Osteocyte (in vitro differentiated cells): ENCODE results near the gene RABGGTA. TPM values are rescaled to one million over a fixed set of nuclear protein-coding genes. Genes with fewer than 3 reads are reported as not detected.
A peak's percentile ranks its signal among the peaks of the same experiment; 100 is the strongest.

Experiments used
- DNase-seq: peaks from one replicate; pipeline ENCODE4 v3.0.0; 2021; ENCODE audit warnings: mixed read lengths; ENCODE audit not compliant: unreplicated experiment; ENCODE audit errors: extremely low spot score
- H3K27ac Mint-ChIP-seq: one replicate; pipeline ENCODE4 v1.8.0; 2021; ENCODE audit warnings: mild to moderate bottlenecking, mixed read lengths; ENCODE audit not compliant: unreplicated experiment
- H3K27me3 Mint-ChIP-seq: one replicate; pipeline ENCODE4 v1.8.0; 2021; ENCODE audit warnings: mixed read lengths; ENCODE audit not compliant: unreplicated experiment
- H3K36me3 Mint-ChIP-seq: one replicate; pipeline ENCODE4 v1.8.0; 2021; ENCODE audit warnings: mixed read lengths; ENCODE audit not compliant: unreplicated experiment
- H3K4me1 Mint-ChIP-seq: one replicate; pipeline ENCODE4 v1.8.0; 2021; ENCODE audit warnings: mixed read lengths; ENCODE audit not compliant: unreplicated experiment
- H3K4me3 Mint-ChIP-seq: one replicate; pipeline ENCODE4 v1.8.0; 2021; ENCODE audit warnings: mild to moderate bottlenecking, moderate library complexity, mixed read lengths; ENCODE audit not compliant: unreplicated experiment
- H3K9me3 Mint-ChIP-seq: one replicate; pipeline ENCODE4 v1.8.0; 2021; ENCODE audit warnings: mixed read lengths; ENCODE audit not compliant: unreplicated experiment
- CTCF ChIP-seq: fragments of 200-600 bp; sonication (generic); IDR thresholded peaks from 2 replicates; pipeline ENCODE4 v1.5.0; 2021; ENCODE audit warnings: antibody characterized with exemption, mild to moderate bottlenecking, moderate library complexity
- total RNA-seq: library from RNA; stranded (reverse); gene quantifications from 2 replicates; pipeline ENCODE4 v1.2.1, GENCODE V29; 2021

The RABGGTA gene
- total RNA-seq, 1 donor from 2014 or later = 30.8 TPM

- TF ChIP-seq CTCF = no peak
- no peaks in the 10 kb centered on the region for H3K27me3 Mint-ChIP-seq
- peaks cover 25% of the 10 kb centered on the region for H3K36me3 Mint-ChIP-seq
- peak overlapping the region; percentile 82 for H3K27ac Mint-ChIP-seq
- no peaks in the 10 kb centered on the region for H3K9me3 Mint-ChIP-seq
- H3K4me3 Mint-ChIP-seq = peak overlapping the region; percentile 89
- no peak for DNase-seq
- H3K4me1 Mint-ChIP-seq = peaks cover 30% of the 10 kb centered on the region
These were observed 29.1 kb upstream of the RABGGTA start for GRCh38 chr14:24300326-24300980.

DNA sequence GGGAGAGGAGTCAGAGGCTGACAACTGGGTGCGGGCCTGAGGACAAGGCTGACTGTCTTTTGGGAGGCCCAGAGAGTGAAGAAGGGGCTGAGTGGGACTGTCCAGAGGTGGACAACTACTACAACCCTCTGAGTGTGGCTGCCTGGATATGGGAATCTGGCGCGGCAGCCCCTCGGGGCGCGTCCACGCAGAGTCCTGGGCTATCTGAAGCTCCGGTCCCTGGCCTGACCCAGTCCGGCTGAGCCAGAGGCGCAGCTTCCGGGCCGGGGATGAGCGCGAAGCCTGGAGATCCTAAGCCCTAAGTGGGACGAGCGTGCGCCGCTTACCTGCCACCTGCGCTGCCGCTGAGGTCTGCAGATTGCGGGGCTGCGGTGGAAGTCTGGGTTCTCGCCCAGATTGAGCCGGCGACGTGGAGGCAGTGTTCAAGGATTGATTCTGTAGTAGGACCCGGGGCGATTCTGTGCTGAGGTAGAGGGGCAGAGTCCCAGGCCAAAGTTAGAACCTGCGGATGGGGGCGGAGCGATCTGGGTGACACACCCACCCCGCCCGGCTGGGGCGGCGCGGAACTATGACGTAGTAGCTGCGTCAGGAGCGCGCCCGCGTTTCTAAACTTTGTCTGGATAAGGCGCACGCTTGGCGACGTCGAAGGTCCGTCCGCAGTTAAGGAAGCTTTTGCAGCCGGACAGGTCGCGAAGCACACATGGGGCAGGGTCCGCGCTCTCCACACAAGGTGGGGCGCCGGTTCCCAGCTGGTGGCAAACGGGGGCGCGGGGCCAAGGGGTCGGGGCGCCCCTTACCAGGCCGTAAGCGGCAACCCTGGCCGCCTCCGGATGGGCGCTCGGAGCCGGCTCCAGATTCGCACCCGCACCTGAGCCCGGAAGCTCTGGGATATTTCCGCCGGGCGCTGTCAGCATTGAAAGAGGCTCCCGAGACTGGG is 28.1 kb upstream of the RABGGTA start, which contains the start of the genes DHRS1 and NOP9:
TSS of gene DHRS1 (minus strand) at position 526 of the 937 bp plus-strand sequence. CDS start 674 bp downstream, outside the sequence.
TSS of gene NOP9 (plus strand) at position 596 of the 937 bp plus-strand sequence. CDS start at position 701, 105 bp downstream.
- H3K27me3 Mint-ChIP-seq = no peaks in the 10 kb centered on the region
- peak; percentile 94 for DNase-seq
- peaks cover 21% of the 10 kb centered on the region for H3K36me3 Mint-ChIP-seq
- H3K27ac Mint-ChIP-seq = peak within 1 kb of the TSS; percentile 82
- H3K4me1 Mint-ChIP-seq = peaks cover 31% of the 10 kb centered on the region
- TF ChIP-seq CTCF = no peak
- H3K4me3 Mint-ChIP-seq = peak within 1 kb of the TSS; percentile 89
- no peaks in the 10 kb centered on the region for H3K9me3 Mint-ChIP-seq

DNA sequence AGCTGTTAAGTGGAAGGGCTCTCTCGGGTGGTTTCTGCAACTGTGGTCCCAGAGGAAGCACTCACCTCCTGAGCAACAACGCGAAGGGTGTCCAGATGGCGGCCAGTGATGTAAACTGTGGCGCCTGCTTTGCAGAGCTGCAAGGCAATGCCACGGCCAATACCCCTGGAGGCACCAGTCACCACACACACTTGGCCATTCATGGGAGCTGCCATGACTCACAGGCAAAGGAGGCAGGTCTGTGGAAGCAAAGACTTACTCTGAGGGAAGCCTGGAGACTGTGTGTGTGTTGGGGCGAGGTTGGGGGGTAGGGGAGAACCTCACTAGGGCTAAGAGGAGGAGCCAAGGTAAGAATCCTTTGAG is 27.5 kb upstream of the RABGGTA start:
- no peak for DNase-seq
- H3K36me3 Mint-ChIP-seq = peaks cover 16% of the 10 kb centered on the region
- H3K4me3 Mint-ChIP-seq = peak overlapping the region; percentile 89
- peak overlapping the region; percentile 82 for H3K27ac Mint-ChIP-seq
- no peaks in the 10 kb centered on the region for H3K9me3 Mint-ChIP-seq
- peaks cover 31% of the 10 kb centered on the region for H3K4me1 Mint-ChIP-seq
- no peak for TF ChIP-seq CTCF
- no peaks in the 10 kb centered on the region for H3K27me3 Mint-ChIP-seq

- H3K9me3 Mint-ChIP-seq = no peaks in the 10 kb centered on the region
- peak overlapping the region; percentile 7 for H3K4me3 Mint-ChIP-seq
- no peaks in the 10 kb centered on the region for H3K27me3 Mint-ChIP-seq
- DNase-seq = no peak
- H3K27ac Mint-ChIP-seq = peak overlapping the region; percentile 54
- H3K4me1 Mint-ChIP-seq = peaks cover 31% of the 10 kb centered on the region
- peak; percentile 55 for TF ChIP-seq CTCF
- H3K36me3 Mint-ChIP-seq = peaks cover 11% of the 10 kb centered on the region
These were observed 26.0 kb upstream of the RABGGTA start for GRCh38 chr14:24297190-24297964.
